ENCODE data around the gene ADAD2.

The ADAD2 gene

DNA sequence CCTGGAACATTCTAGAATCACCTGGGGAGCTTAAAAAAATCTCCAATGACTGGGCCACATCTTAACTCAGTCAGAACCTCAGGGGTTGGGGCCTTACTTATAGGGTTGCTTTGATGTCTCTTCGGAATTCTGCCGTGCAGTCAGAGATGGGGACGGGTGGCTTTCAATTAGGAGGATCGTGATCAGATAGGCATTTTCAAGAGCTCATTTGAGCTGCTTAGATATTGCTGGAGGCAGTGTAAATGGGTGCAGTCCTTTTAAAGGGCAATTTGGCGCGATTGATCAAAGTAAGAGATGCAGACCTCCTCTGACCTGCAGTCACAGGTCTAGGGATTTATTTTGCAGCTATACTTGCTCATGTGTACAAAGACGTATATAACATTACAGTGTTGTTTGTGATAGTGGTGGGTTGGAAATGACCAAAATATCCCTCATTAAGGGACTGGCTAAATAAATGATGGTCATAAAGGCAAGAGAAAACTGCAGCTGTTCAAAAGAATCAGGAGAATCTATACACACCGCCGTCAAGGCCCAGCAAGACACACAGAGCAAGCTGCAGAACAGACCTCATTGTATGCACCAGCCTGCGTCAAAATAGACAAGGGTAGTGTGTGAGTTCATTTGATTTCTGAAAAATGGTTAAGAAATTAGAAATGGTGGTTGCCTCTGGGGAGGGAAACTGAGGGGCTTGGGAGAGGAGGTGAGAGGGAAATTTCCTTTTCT is 55.2 kb downstream of the ADAD2 start:
- TF ChIP-seq, protein P1, sequence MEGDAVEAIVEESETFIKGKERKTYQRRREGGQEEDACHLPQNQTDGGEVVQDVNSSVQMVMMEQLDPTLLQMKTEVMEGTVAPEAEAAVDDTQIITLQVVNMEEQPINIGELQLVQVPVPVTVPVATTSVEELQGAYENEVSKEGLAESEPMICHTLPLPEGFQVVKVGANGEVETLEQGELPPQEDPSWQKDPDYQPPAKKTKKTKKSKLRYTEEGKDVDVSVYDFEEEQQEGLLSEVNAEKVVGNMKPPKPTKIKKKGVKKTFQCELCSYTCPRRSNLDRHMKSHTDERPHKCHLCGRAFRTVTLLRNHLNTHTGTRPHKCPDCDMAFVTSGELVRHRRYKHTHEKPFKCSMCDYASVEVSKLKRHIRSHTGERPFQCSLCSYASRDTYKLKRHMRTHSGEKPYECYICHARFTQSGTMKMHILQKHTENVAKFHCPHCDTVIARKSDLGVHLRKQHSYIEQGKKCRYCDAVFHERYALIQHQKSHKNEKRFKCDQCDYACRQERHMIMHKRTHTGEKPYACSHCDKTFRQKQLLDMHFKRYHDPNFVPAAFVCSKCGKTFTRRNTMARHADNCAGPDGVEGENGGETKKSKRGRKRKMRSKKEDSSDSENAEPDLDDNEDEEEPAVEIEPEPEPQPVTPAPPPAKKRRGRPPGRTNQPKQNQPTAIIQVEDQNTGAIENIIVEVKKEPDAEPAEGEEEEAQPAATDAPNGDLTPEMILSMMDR (IDR thresholded peaks at IDR 0.05; ENCODE audit: insufficient read depth, low read depth, low read length, missing control alignments), result no peak
- no peak overlapping the region for H3K4me3 ChIP-seq (ENCODE audit: low read depth, low read length)
- DNase-seq (ENCODE audit: low read depth), result no peak

DNA sequence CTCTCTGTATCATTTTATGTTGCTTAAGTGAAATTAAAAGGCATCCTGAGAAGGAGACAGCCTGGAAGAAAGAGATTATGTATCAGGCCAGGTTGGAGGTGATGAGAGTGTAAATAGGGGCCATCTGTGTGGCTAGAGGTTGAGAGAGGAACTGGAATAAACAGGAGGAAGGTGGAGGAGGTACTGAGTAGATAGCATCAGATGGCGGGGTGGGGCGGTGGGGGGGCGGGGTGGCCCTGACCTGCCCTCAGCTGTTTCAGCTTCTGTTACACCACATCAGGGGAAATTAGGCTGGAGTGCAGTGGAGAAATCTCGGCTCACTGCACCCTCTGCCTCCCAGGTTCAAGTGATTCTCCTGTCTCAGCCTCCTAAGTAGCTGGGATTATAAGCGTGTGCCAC is 55.7 kb downstream of the ADAD2 start:
- no peak for DNase-seq (ENCODE audit: low read depth)
- H3K4me3 ChIP-seq (ENCODE audit: low read depth, low read length), result no peak overlapping the region
- TF ChIP-seq, protein P1 (IDR thresholded peaks at IDR 0.05; ENCODE audit: insufficient read depth, low read depth, low read length, missing control alignments), result no peak

All from GM12865 (cell line).